ENCODE data around the gene PRDM11. TPM values are rescaled to one million over a fixed set of nuclear protein-coding genes. Genes with fewer than 3 reads are reported as not detected.

Gene PRDM11
- total RNA-seq, 2 donors from 2014 or later = 4.1 to 8.3 TPM

DNA sequence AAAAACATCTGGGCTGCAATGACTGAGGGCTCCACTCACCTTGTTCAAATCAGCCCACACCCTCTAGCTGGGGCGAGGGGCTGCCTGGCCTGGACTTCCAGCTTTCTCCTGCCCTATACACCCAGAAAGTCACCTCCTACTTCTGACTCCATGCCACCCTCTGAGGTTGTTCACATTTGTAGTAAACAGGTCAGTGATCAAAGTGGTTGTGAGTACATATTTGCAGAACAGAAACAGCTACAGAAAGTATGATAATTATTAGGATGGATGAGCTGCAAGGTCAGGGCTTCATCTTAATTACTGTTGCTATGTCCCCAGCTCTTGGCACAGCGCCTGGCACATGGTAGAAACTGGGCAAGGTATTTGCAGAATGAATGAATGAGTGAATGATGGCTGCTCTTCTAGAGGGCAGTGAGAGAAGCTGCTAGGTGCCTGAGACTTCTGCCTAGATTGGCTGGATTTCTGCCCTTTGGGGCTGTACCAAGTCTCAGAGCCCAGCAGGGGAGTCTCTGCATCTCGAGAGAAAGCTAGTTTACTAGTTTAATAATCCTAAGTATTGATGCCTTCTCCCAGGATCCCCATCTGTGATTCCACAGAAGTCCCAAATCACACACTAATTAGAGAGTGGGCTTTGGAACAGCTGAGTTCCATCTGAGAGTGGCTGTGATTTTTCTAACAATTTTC lies 103.7 kb downstream of the PRDM11 start:
- no peaks in the 10 kb centered on the region for H3K9me3 ChIP-seq
- H3K27me3 ChIP-seq = no peaks in the 10 kb centered on the region
- no peak overlapping the region for H3K27ac ChIP-seq
- H3K4me1 ChIP-seq = no peaks in the 10 kb centered on the region
- H3K36me3 ChIP-seq = no peaks in the 10 kb centered on the region
- DNase-seq = no peak
- no peak overlapping the region for H3K4me3 ChIP-seq
- no peak overlapping the region for H3K9ac ChIP-seq (ENCODE audit: low read depth in 2 of 2, low read length in 2 of 2)
- TF ChIP-seq, protein P1, sequence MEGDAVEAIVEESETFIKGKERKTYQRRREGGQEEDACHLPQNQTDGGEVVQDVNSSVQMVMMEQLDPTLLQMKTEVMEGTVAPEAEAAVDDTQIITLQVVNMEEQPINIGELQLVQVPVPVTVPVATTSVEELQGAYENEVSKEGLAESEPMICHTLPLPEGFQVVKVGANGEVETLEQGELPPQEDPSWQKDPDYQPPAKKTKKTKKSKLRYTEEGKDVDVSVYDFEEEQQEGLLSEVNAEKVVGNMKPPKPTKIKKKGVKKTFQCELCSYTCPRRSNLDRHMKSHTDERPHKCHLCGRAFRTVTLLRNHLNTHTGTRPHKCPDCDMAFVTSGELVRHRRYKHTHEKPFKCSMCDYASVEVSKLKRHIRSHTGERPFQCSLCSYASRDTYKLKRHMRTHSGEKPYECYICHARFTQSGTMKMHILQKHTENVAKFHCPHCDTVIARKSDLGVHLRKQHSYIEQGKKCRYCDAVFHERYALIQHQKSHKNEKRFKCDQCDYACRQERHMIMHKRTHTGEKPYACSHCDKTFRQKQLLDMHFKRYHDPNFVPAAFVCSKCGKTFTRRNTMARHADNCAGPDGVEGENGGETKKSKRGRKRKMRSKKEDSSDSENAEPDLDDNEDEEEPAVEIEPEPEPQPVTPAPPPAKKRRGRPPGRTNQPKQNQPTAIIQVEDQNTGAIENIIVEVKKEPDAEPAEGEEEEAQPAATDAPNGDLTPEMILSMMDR (IDR thresholded peaks at IDR 0.05) = no peak
- intact Hi-C loops (cut with DNase I) = loop anchor here (10.0 kb wide), 1 partner anchor 85 kb away; no protein-coding TSS in a partner anchor

DNA sequence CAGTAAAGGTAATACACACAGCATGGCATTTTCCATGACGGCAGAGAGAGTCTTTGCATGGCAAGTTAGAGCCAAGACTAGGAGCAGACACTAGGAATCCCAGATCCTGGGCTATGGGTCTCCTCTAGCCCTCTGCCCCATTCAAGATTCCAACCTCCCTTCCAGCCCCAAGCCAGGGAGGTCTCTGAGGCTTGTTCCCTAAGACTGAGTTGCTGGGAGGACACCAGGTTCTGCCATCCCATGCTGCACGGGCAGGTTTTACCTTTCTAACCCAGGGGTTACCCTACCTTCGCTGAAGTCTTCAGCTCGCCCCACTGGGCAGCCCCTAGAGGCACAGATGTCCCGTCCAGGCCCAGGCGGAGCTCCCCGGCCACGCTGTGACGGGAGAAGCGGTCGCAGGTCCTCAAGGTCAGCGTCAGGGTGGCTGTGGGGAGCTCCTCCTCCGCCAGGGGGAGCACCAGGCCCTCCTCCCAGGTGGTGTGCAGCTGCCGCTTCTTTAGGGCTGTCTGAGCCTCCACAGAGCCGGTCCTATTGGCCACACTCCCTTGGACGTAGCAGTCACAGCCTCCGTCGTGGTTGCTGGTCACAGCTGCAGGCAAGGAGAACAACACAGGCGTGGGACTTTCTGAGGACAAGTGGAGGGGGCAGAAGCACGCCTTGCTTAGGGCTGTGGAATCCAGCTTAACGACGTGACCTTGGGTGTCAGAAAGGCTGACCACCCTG lies 105.9 kb downstream of the PRDM11 start:
- no peak overlapping the region for H3K27ac ChIP-seq
- H3K9ac ChIP-seq (ENCODE audit: low read depth in 2 of 2, low read length in 2 of 2) = peak overlapping the region in 1 of 2 donors; percentile 14
- H3K36me3 ChIP-seq = no peaks in the 10 kb centered on the region
- H3K9me3 ChIP-seq = no peaks in the 10 kb centered on the region
- no peaks in the 10 kb centered on the region for H3K4me1 ChIP-seq
- no peak overlapping the region for H3K4me3 ChIP-seq
- TF ChIP-seq, protein P1 (IDR thresholded peaks at IDR 0.05) = peak; percentile 81
- no peaks in the 10 kb centered on the region for H3K27me3 ChIP-seq
- intact Hi-C loops (cut with DNase I) = loop anchor here (2.0 to 10.0 kb wide), 2 partner anchors 41 to 83 kb away; no protein-coding TSS in a partner anchor
- DNase-seq = peak; percentile 84

DNA sequence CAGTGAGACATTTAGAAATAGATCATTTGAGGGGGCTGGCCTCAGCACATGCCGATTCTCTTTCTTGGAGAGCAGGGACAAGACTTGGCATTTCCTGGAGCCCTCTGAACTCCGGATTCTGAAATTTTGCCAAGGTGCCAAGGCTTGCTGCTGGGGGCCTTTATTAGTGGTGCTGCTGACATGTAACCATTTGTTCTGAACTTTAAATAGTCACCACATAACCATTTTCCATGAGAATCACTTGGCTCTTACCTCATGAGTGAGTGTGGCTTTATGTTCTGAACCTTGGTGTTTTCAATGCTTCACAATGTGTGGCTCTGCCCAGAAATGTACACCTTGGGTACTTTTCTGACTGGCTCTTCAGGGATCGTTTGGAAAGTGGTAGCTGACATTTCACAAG lies 106.4 kb downstream of the PRDM11 start:
- no peaks in the 10 kb centered on the region for H3K36me3 ChIP-seq
- intact Hi-C loops (cut with DNase I) = loop anchor here (2.0 to 10.0 kb wide), 2 partner anchors 40 to 82 kb away; no protein-coding TSS in a partner anchor
- no peak overlapping the region for H3K27ac ChIP-seq
- TF ChIP-seq, protein P1 (IDR thresholded peaks at IDR 0.05) = no peak
- H3K9ac ChIP-seq (ENCODE audit: low read depth in 2 of 2, low read length in 2 of 2) = no peak overlapping the region
- H3K9me3 ChIP-seq = no peaks in the 10 kb centered on the region
- H3K27me3 ChIP-seq = no peaks in the 10 kb centered on the region
- no peak overlapping the region for H3K4me3 ChIP-seq
- no peak for DNase-seq
- H3K4me1 ChIP-seq = no peaks in the 10 kb centered on the region

DNA sequence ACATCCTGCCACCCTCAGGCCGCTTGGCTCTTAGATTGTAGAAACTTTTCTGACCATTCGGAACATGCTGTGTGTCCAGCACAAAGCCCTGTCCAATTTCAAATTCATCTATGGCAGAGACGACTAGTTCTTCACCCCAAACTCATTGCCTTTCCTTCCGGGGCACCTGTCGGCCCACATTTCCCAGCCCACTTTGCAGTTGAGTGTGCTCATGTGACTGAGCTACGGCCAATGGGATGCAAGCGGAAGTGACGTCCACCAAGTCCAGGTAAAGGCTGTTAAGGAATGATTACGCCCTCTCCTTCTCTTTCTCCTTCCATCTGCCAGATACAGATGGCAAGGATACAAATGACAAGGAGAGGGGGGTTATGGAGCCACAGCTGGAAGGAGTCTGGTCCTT lies 107.2 kb downstream of the PRDM11 start:
- no peaks in the 10 kb centered on the region for H3K27me3 ChIP-seq
- DNase-seq = no peak
- intact Hi-C loops (cut with DNase I) = loop anchor here (2.0 to 10.0 kb wide), 2 partner anchors 39 to 81 kb away; no protein-coding TSS in a partner anchor
- no peak overlapping the region for H3K9ac ChIP-seq (ENCODE audit: low read depth in 2 of 2, low read length in 2 of 2)
- H3K4me1 ChIP-seq = no peaks in the 10 kb centered on the region
- TF ChIP-seq, protein P1 (IDR thresholded peaks at IDR 0.05) = no peak
- H3K9me3 ChIP-seq = no peaks in the 10 kb centered on the region
- no peak overlapping the region for H3K4me3 ChIP-seq
- H3K36me3 ChIP-seq = no peaks in the 10 kb centered on the region
- no peak overlapping the region for H3K27ac ChIP-seq

DNA sequence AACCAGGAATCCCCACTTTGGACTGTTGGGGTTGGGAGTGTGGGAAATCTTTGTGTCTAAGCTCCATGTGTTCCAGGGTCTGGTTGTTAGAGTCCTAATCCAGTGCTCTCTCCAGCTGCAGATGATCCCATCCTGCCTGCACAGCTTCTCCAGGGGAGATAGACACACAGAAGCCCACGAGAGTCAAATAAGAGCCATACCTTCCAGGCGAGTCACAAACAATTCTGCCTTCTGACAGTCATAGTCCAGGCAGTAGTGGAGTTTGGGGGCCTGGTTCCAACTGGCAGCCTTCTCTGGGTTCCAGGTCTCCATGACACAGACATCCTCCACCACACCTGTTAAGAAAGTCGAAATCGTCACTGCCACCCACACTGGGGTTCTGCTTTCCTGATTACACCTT lies 107.6 kb downstream of the PRDM11 start:
- Histone ChIP-seq H3K4me1 (no peaks in the 10 kb centered on the region), H3K4me3 (no peak overlapping the region), H3K27ac (no peak overlapping the region), H3K9ac (ENCODE audit: low read depth in 2 of 2, low read length in 2 of 2) (no peak overlapping the region), H3K36me3 (no peaks in the 10 kb centered on the region), H3K27me3 (no peaks in the 10 kb centered on the region), H3K9me3 (no peaks in the 10 kb centered on the region)
- intact Hi-C loops (cut with DNase I) = loop anchor here (10.0 kb wide), 1 partner anchor 81 kb away; no protein-coding TSS in a partner anchor
- no peak for DNase-seq
- TF ChIP-seq, protein P1 (IDR thresholded peaks at IDR 0.05) = no peak
